Fibroblast of skin of scalp (primary cell): ENCODE data around the gene PTPN11.

Experiments used
- DNase-seq: peaks from one replicate; pipeline ENCODE4 v3.0.0-alpha.2; 2013

Gene PTPN11

GRCh38 chr12:112546996-112547395 lies 128.2 kb downstream of the PTPN11 start:
- DNase-seq = no peak

- no peak for DNase-seq
Observed at GRCh38 chr12:112549031-112549430, 130.3 kb downstream of the PTPN11 start.

- no peak for DNase-seq
Observed at GRCh38 chr12:112551681-112552080, 132.9 kb downstream of the PTPN11 start.

GRCh38 chr12:112555621-112556233 lies 137.0 kb downstream of the PTPN11 start:
- no peak for DNase-seq

GRCh38 chr12:112557951-112558630 lies 139.3 kb downstream of the PTPN11 start:
- no peak for DNase-seq
